Measurements from ENCODE around the gene CABLES1.

The CABLES1 gene

GRCh38 chr18:23234619-23235018 is 99.3 kb downstream of the CABLES1 start:
- Histone ChIP-seq H3K18ac (ENCODE audit: low read depth in 1 of 2, low read length in 2 of 2) (no peak overlapping the region), H3K27me3 (ENCODE audit: control insufficient read depth in 1 of 2, insufficient read depth in 1 of 2, low read length in 2 of 2) (no peaks in the 10 kb centered on the region), H3K14ac (ENCODE audit: low read length in 2 of 2) (no peak overlapping the region), H2BK12ac (ENCODE audit: low read length in 2 of 2) (no peak overlapping the region), H3K27ac (ENCODE audit: low read length, poor library complexity, severe bottlenecking) (no peak overlapping the region), H3K4me2 (ENCODE audit: low read length, poor library complexity, severe bottlenecking) (no peak overlapping the region), H3K36me3 (ENCODE audit: control insufficient read depth in 1 of 2, insufficient read depth in 2 of 2, low read depth in 1 of 2, low read length in 2 of 2) (peaks cover 23 to 42% of the 10 kb centered on the region in 2 experiments), H4K91ac (ENCODE audit: low read length) (no peak overlapping the region), H3K4me3 (ENCODE audit: insufficient read depth in 1 of 2, low read depth in 1 of 2, low read length in 2 of 2) (no peak overlapping the region), H3K23ac (ENCODE audit: low read length in 2 of 2) (no peak overlapping the region), H3K9me3 (ENCODE audit: control insufficient read depth, low read length) (no peaks in the 10 kb centered on the region), H2BK120ac (ENCODE audit: low read depth, low read length) (no peak overlapping the region), H3K79me1 (replicated peaks; ENCODE audit: low read length, poor library complexity, severe bottlenecking) (no peaks in the 10 kb centered on the region), H2BK15ac (ENCODE audit: low read depth, poor library complexity, severe bottlenecking) (no peak overlapping the region), H3K4me1 (ENCODE audit: control insufficient read depth, insufficient read depth, low read depth, low read length) (peaks cover 22% of the 10 kb centered on the region), H2AFZ (ENCODE audit: low read depth, low read length) (no peak overlapping the region), H2BK5ac (ENCODE audit: low read depth, low read length, poor library complexity, severe bottlenecking) (no peak overlapping the region), H3K4ac (ENCODE audit: low read depth in 1 of 2, low read length in 2 of 2) (no peak overlapping the region), H2AK5ac (ENCODE audit: low read length, severe bottlenecking) (no peak overlapping the region), H3K9ac (ENCODE audit: low read length) (no peak overlapping the region), H4K8ac (ENCODE audit: low read length) (no peak overlapping the region)
- DNase-seq = no peak
- WGBS = 95% methylated on average over 5 of the region's 5 CpGs

GRCh38 chr18:23235336-23235735 is 100.1 kb downstream of the CABLES1 start:
- H4K91ac ChIP-seq (ENCODE audit: low read length) = no peak overlapping the region
- H3K9ac ChIP-seq (ENCODE audit: low read length) = no peak overlapping the region
- no peak overlapping the region for H2BK5ac ChIP-seq (ENCODE audit: low read depth, low read length, poor library complexity, severe bottlenecking)
- no peak overlapping the region for H3K4ac ChIP-seq (ENCODE audit: low read depth in 1 of 2, low read length in 2 of 2)
- no peak overlapping the region for H3K4me2 ChIP-seq (ENCODE audit: low read length, poor library complexity, severe bottlenecking)
- 97% methylated on average over 5 of the region's 5 CpGs for WGBS
- H3K18ac ChIP-seq (ENCODE audit: low read depth in 1 of 2, low read length in 2 of 2) = no peak overlapping the region
- H3K4me1 ChIP-seq (ENCODE audit: control insufficient read depth, insufficient read depth, low read depth, low read length) = peaks cover 23% of the 10 kb centered on the region
- no peaks in the 10 kb centered on the region for H3K79me1 ChIP-seq (replicated peaks; ENCODE audit: low read length, poor library complexity, severe bottlenecking)
- peaks cover 25 to 42% of the 10 kb centered on the region in 2 experiments for H3K36me3 ChIP-seq (ENCODE audit: control insufficient read depth in 1 of 2, insufficient read depth in 2 of 2, low read depth in 1 of 2, low read length in 2 of 2)
- H3K9me3 ChIP-seq (ENCODE audit: control insufficient read depth, low read length) = no peaks in the 10 kb centered on the region
- DNase-seq = no peak
- no peak overlapping the region for H3K14ac ChIP-seq (ENCODE audit: low read length in 2 of 2)
- H3K23ac ChIP-seq (ENCODE audit: low read length in 2 of 2) = no peak overlapping the region
- no peak overlapping the region for H4K8ac ChIP-seq (ENCODE audit: low read length)
- no peak overlapping the region for H2BK120ac ChIP-seq (ENCODE audit: low read depth, low read length)
- no peak overlapping the region for H3K4me3 ChIP-seq (ENCODE audit: insufficient read depth in 1 of 2, low read depth in 1 of 2, low read length in 2 of 2)
- no peak overlapping the region for H2AK5ac ChIP-seq (ENCODE audit: low read length, severe bottlenecking)
- H3K27ac ChIP-seq (ENCODE audit: low read length, poor library complexity, severe bottlenecking) = no peak overlapping the region
- no peaks in the 10 kb centered on the region for H3K27me3 ChIP-seq (ENCODE audit: control insufficient read depth in 1 of 2, insufficient read depth in 1 of 2, low read length in 2 of 2)
- no peak overlapping the region for H2BK15ac ChIP-seq (ENCODE audit: low read depth, poor library complexity, severe bottlenecking)
- H2BK12ac ChIP-seq (ENCODE audit: low read length in 2 of 2) = no peak overlapping the region
- no peak overlapping the region for H2AFZ ChIP-seq (ENCODE audit: low read depth, low read length)

GRCh38 chr18:23235860-23236259 is 100.6 kb downstream of the CABLES1 start:
- no peaks in the 10 kb centered on the region for H3K9me3 ChIP-seq (ENCODE audit: control insufficient read depth, low read length)
- H3K27ac ChIP-seq (ENCODE audit: low read length, poor library complexity, severe bottlenecking) = no peak overlapping the region
- H3K4me2 ChIP-seq (ENCODE audit: low read length, poor library complexity, severe bottlenecking) = no peak overlapping the region
- H2AK5ac ChIP-seq (ENCODE audit: low read length, severe bottlenecking) = no peak overlapping the region
- H2AFZ ChIP-seq (ENCODE audit: low read depth, low read length) = no peak overlapping the region
- DNase-seq = no peak
- no peak overlapping the region for H4K91ac ChIP-seq (ENCODE audit: low read length)
- no peaks in the 10 kb centered on the region for H3K27me3 ChIP-seq (ENCODE audit: control insufficient read depth in 1 of 2, insufficient read depth in 1 of 2, low read length in 2 of 2)
- peaks cover 25% of the 10 kb centered on the region for H3K4me1 ChIP-seq (ENCODE audit: control insufficient read depth, insufficient read depth, low read depth, low read length)
- H3K23ac ChIP-seq (ENCODE audit: low read length in 2 of 2) = no peak overlapping the region
- H2BK5ac ChIP-seq (ENCODE audit: low read depth, low read length, poor library complexity, severe bottlenecking) = no peak overlapping the region
- no peak overlapping the region for H3K4me3 ChIP-seq (ENCODE audit: insufficient read depth in 1 of 2, low read depth in 1 of 2, low read length in 2 of 2)
- WGBS = 91% methylated on average over 10 of the region's 11 CpGs
- no peak overlapping the region for H3K9ac ChIP-seq (ENCODE audit: low read length)
- H2BK15ac ChIP-seq (ENCODE audit: low read depth, poor library complexity, severe bottlenecking) = no peak overlapping the region
- H2BK120ac ChIP-seq (ENCODE audit: low read depth, low read length) = no peak overlapping the region
- no peaks in the 10 kb centered on the region for H3K79me1 ChIP-seq (replicated peaks; ENCODE audit: low read length, poor library complexity, severe bottlenecking)
- H2BK12ac ChIP-seq (ENCODE audit: low read length in 2 of 2) = no peak overlapping the region
- H3K36me3 ChIP-seq (ENCODE audit: control insufficient read depth in 1 of 2, insufficient read depth in 2 of 2, low read depth in 1 of 2, low read length in 2 of 2) = peaks cover 28 to 45% of the 10 kb centered on the region in 2 experiments
- no peak overlapping the region for H3K18ac ChIP-seq (ENCODE audit: low read depth in 1 of 2, low read length in 2 of 2)
- no peak overlapping the region for H4K8ac ChIP-seq (ENCODE audit: low read length)
- H3K4ac ChIP-seq (ENCODE audit: low read depth in 1 of 2, low read length in 2 of 2) = no peak overlapping the region
- no peak overlapping the region for H3K14ac ChIP-seq (ENCODE audit: low read length in 2 of 2)

GRCh38 chr18:23236876-23237468 is 101.7 kb downstream of the CABLES1 start:
- no peak overlapping the region for H3K4me3 ChIP-seq (ENCODE audit: insufficient read depth in 1 of 2, low read depth in 1 of 2, low read length in 2 of 2)
- H3K9ac ChIP-seq (ENCODE audit: low read length) = peak overlapping the region; percentile 77
- no peak overlapping the region for H3K14ac ChIP-seq (ENCODE audit: low read length in 2 of 2)
- no peak overlapping the region for H2BK5ac ChIP-seq (ENCODE audit: low read depth, low read length, poor library complexity, severe bottlenecking)
- no peak overlapping the region for H2AFZ ChIP-seq (ENCODE audit: low read depth, low read length)
- peaks cover 21% of the 10 kb centered on the region for H3K4me1 ChIP-seq (ENCODE audit: control insufficient read depth, insufficient read depth, low read depth, low read length)
- no peaks in the 10 kb centered on the region for H3K9me3 ChIP-seq (ENCODE audit: control insufficient read depth, low read length)
- H2BK15ac ChIP-seq (ENCODE audit: low read depth, poor library complexity, severe bottlenecking) = no peak overlapping the region
- H3K23ac ChIP-seq (ENCODE audit: low read length in 2 of 2) = no peak overlapping the region
- peak overlapping the region; percentile 35 for H4K8ac ChIP-seq (ENCODE audit: low read length)
- peak overlapping the region; percentile 52 for H3K27ac ChIP-seq (ENCODE audit: low read length, poor library complexity, severe bottlenecking)
- H2AK5ac ChIP-seq (ENCODE audit: low read length, severe bottlenecking) = no peak overlapping the region
- H2BK12ac ChIP-seq (ENCODE audit: low read length in 2 of 2) = no peak overlapping the region
- no peak overlapping the region for H3K18ac ChIP-seq (ENCODE audit: low read depth in 1 of 2, low read length in 2 of 2)
- H3K36me3 ChIP-seq (ENCODE audit: control insufficient read depth in 1 of 2, insufficient read depth in 2 of 2, low read depth in 1 of 2, low read length in 2 of 2) = peaks cover 28 to 51% of the 10 kb centered on the region in 2 experiments
- H3K27me3 ChIP-seq (ENCODE audit: control insufficient read depth in 1 of 2, insufficient read depth in 1 of 2, low read length in 2 of 2) = no peaks in the 10 kb centered on the region
- H3K4me2 ChIP-seq (ENCODE audit: low read length, poor library complexity, severe bottlenecking) = no peak overlapping the region
- no peak overlapping the region for H3K4ac ChIP-seq (ENCODE audit: low read depth in 1 of 2, low read length in 2 of 2)
- DNase-seq = no peak
- 96% methylated on average over 13 of the region's 13 CpGs for WGBS
- H2BK120ac ChIP-seq (ENCODE audit: low read depth, low read length) = no peak overlapping the region
- H4K91ac ChIP-seq (ENCODE audit: low read length) = no peak overlapping the region
- H3K79me1 ChIP-seq (replicated peaks; ENCODE audit: low read length, poor library complexity, severe bottlenecking) = no peaks in the 10 kb centered on the region

Data from mesenchymal stem cell (in vitro differentiated cells and primary cell).